GM23338 (cell line): Measurements from ENCODE around the gene MYO5C.

Source experiments
- CREB1 ChIP-seq: fragments of 250-450 bp; sonication (Bioruptor Pico); IDR thresholded peaks from 2 replicates; pipeline ENCODE4 v1.5.0; 2020; ENCODE audit warnings: low read depth, mild to moderate bottlenecking, moderate library complexity
- ETS1 ChIP-seq: IDR thresholded peaks from 2 replicates; pipeline ENCODE4 v1.6.1; 2016; ENCODE audit warnings: antibody characterized with exemption
- EZH2 ChIP-seq: fragments of 200-600 bp; sonication (generic); IDR thresholded peaks from one replicate; pipeline ENCODE4 v1.8.0; 2017; ENCODE audit warnings: antibody characterized with exemption, mild to moderate bottlenecking, low read depth; ENCODE audit not compliant: unreplicated experiment
- EZH2phosphoT487 ChIP-seq: fragments of 200-600 bp; sonication (generic); IDR thresholded peaks from one replicate; pipeline ENCODE4 v1.8.1; 2018; ENCODE audit warnings: antibody characterized with exemption; ENCODE audit not compliant: unreplicated experiment
- JUNB ChIP-seq: IDR thresholded peaks from one replicate; pipeline ENCODE4 v1.6.1; 2016; ENCODE audit warnings: antibody characterized with exemption; ENCODE audit not compliant: unreplicated experiment
- NANOG ChIP-seq: IDR thresholded peaks from 2 replicates; pipeline ENCODE4 v1.6.1; 2016; ENCODE audit warnings: antibody characterized with exemption, borderline replicate concordance
- POLR2AphosphoS5 ChIP-seq: IDR thresholded peaks from 2 replicates; pipeline ENCODE4 v1.6.1; 2016; ENCODE audit warnings: antibody characterized with exemption, low read depth
- STAT1 ChIP-seq: IDR thresholded peaks from one replicate; pipeline ENCODE4 v1.6.1; 2016; ENCODE audit warnings: antibody characterized with exemption; ENCODE audit not compliant: unreplicated experiment
- ZNF331 ChIP-seq: fragments of 250-450 bp; sonication (Bioruptor Pico); IDR thresholded peaks from 2 replicates; pipeline ENCODE4 v1.5.0; 2020; ENCODE audit warnings: low read depth, mild to moderate bottlenecking, moderate library complexity
- TF ChIP-seq, protein P1 (sequence below), 2 experiments: fragments of 200-600 bp in 1 of 2; sonication (generic) in 1 of 2; conservative IDR thresholded peaks; 2 replicates each; pipeline versions ENCODE4 v1.5.1 to v1.6.1; 2016 to 2017; ENCODE audit warnings: antibody characterized with exemption in 2 of 2, low read depth in 2 of 2, mild to moderate bottlenecking in 2 of 2, moderate library complexity in 1 of 2
- TF ChIP-seq, protein P2 (sequence below): IDR thresholded peaks from one replicate; pipeline ENCODE4 v1.6.1; 2018; ENCODE audit warnings: antibody characterized with exemption; ENCODE audit not compliant: unreplicated experiment

- TF ChIP-seq, protein P1, sequence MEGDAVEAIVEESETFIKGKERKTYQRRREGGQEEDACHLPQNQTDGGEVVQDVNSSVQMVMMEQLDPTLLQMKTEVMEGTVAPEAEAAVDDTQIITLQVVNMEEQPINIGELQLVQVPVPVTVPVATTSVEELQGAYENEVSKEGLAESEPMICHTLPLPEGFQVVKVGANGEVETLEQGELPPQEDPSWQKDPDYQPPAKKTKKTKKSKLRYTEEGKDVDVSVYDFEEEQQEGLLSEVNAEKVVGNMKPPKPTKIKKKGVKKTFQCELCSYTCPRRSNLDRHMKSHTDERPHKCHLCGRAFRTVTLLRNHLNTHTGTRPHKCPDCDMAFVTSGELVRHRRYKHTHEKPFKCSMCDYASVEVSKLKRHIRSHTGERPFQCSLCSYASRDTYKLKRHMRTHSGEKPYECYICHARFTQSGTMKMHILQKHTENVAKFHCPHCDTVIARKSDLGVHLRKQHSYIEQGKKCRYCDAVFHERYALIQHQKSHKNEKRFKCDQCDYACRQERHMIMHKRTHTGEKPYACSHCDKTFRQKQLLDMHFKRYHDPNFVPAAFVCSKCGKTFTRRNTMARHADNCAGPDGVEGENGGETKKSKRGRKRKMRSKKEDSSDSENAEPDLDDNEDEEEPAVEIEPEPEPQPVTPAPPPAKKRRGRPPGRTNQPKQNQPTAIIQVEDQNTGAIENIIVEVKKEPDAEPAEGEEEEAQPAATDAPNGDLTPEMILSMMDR (conservative IDR thresholded peaks at IDR 0.05; ENCODE audit: low read depth in 2 of 2): no peak
- TF ChIP-seq EZH2 (no peak), JUNB (no peak), ZNF331 (CRISPR knock-in tag) (no peak), POLR2AphosphoS5 (no peak), EZH2phosphoT487 (no peak), STAT1 (no peak), CREB1 (CRISPR knock-in tag) (no peak), ETS1 (no peak), NANOG (no peak)
- TF ChIP-seq, protein P2, sequence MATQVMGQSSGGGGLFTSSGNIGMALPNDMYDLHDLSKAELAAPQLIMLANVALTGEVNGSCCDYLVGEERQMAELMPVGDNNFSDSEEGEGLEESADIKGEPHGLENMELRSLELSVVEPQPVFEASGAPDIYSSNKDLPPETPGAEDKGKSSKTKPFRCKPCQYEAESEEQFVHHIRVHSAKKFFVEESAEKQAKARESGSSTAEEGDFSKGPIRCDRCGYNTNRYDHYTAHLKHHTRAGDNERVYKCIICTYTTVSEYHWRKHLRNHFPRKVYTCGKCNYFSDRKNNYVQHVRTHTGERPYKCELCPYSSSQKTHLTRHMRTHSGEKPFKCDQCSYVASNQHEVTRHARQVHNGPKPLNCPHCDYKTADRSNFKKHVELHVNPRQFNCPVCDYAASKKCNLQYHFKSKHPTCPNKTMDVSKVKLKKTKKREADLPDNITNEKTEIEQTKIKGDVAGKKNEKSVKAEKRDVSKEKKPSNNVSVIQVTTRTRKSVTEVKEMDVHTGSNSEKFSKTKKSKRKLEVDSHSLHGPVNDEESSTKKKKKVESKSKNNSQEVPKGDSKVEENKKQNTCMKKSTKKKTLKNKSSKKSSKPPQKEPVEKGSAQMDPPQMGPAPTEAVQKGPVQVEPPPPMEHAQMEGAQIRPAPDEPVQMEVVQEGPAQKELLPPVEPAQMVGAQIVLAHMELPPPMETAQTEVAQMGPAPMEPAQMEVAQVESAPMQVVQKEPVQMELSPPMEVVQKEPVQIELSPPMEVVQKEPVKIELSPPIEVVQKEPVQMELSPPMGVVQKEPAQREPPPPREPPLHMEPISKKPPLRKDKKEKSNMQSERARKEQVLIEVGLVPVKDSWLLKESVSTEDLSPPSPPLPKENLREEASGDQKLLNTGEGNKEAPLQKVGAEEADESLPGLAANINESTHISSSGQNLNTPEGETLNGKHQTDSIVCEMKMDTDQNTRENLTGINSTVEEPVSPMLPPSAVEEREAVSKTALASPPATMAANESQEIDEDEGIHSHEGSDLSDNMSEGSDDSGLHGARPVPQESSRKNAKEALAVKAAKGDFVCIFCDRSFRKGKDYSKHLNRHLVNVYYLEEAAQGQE: no peak
These were observed 12.2 kb upstream of the MYO5C start for GRCh38 chr15:52307847-52308246.
